ENCODE data around the gene SCAF1. TPM values are rescaled to one million over a fixed set of nuclear protein-coding genes. Genes with fewer than 3 reads are reported as not detected.

SCAF1 gene
- total RNA-seq, 4 donors from 2014 or later, result 19.2 to 50.9 (median 30.9) TPM

DNA sequence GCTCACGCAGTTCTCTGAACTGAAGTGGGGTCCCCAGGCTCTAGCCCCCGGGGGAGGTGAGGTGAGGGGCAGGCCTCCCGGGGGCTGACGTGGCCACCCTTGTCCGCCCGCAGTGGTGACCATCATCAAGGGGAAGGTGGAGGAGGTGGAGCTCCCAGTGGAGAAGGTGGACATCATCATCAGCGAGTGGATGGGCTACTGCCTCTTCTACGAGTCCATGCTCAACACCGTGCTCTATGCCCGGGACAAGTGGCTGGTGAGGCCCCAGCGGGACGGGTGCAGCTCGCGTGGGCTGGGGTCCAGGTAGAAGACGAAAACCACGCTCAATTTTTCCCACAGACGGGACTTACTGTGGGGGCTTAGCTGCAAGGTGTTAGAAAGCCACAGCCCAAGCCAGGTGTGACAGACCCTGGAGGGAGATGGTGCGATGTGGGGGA, 41.8 kb downstream of the SCAF1 start:
- TF ChIP-seq EP300 (IDR thresholded peaks at IDR 0.05) (no peak), POLR2A (IDR thresholded peaks at IDR 0.05; ENCODE audit: low read depth) (no peak), POLR2AphosphoS5 (IDR thresholded peaks at IDR 0.05) (no peak)
- TF ChIP-seq, protein P1, sequence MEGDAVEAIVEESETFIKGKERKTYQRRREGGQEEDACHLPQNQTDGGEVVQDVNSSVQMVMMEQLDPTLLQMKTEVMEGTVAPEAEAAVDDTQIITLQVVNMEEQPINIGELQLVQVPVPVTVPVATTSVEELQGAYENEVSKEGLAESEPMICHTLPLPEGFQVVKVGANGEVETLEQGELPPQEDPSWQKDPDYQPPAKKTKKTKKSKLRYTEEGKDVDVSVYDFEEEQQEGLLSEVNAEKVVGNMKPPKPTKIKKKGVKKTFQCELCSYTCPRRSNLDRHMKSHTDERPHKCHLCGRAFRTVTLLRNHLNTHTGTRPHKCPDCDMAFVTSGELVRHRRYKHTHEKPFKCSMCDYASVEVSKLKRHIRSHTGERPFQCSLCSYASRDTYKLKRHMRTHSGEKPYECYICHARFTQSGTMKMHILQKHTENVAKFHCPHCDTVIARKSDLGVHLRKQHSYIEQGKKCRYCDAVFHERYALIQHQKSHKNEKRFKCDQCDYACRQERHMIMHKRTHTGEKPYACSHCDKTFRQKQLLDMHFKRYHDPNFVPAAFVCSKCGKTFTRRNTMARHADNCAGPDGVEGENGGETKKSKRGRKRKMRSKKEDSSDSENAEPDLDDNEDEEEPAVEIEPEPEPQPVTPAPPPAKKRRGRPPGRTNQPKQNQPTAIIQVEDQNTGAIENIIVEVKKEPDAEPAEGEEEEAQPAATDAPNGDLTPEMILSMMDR (IDR thresholded peaks at IDR 0.05), result no peak
- H3K4me1 ChIP-seq, result peaks cover 26 to 46% (median 29%) of the 10 kb centered on the region in 4 donors
- H3K36me3 ChIP-seq, result peaks cover 52 to 80% (median 72%) of the 10 kb centered on the region in 4 donors
- intact Hi-C loops (cut with DNase I), result no loop called here
- no peak overlapping the region for H3K4me3 ChIP-seq
- H3K27ac ChIP-seq (replicated peaks in 1 of 4), result no peak overlapping the region
- no peaks in the 10 kb centered on the region for H3K9me3 ChIP-seq
- 86% methylated on average over 12 of the region's 18 CpGs for WGBS
- DNase-seq (ENCODE audit: extremely low spot score), result no peak
- H3K27me3 ChIP-seq, result peaks cover 0 to 3% (median 0%) of the 10 kb centered on the region in 4 donors

DNA sequence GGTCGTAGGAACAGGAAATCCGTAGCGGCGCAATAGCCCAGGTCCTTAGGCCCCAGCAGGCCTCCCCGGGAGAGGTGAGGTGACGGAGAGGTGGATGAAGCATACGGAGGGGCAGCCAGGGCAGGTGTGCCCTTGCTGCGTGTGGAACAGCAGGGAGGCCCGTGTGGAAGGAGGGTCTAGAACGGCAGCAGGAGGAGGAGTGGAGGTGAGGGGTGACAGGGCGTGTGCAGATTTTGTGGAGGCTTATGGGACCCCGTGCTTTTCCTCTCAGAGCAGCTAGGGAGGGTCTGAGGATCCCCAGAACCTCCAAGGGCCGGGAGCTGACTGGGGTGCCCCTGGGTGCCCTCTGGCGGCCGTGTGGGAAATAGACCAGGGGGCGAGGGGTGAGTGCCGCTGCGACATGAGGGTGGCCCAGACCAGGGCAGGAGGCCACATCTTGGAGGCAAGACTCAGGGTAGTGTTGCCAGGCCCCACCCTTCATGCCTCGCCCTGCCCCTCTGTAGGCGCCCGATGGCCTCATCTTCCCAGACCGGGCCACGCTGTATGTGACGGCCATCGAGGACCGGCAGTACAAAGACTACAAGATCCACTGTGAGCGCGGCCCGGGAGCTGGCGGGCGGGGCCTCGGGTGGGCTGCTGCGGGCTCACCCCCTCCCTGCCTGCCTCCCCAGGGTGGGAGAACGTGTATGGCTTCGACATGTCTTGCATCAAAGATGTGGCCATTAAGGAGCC, 42.4 kb downstream of the SCAF1 start:
- Histone ChIP-seq H3K27ac (replicated peaks in 1 of 4) (no peak overlapping the region), H3K9me3 (no peaks in the 10 kb centered on the region), H3K27me3 (peaks cover 0 to 9% (median 2%) of the 10 kb centered on the region in 4 donors), H3K4me1 (peaks cover 25 to 44% (median 28%) of the 10 kb centered on the region in 4 donors), H3K36me3 (peaks cover 52 to 80% (median 72%) of the 10 kb centered on the region in 4 donors), H3K4me3 (no peak overlapping the region)
- TF ChIP-seq EP300 (IDR thresholded peaks at IDR 0.05), result no peak
- TF ChIP-seq, protein P1 (IDR thresholded peaks at IDR 0.05), result peak in 1 of 3 experiments; percentile 43
- no peak for DNase-seq (ENCODE audit: extremely low spot score)
- intact Hi-C loops (cut with DNase I), result no loop called here
- WGBS, result 77% methylated on average over 16 of the region's 35 CpGs

DNA sequence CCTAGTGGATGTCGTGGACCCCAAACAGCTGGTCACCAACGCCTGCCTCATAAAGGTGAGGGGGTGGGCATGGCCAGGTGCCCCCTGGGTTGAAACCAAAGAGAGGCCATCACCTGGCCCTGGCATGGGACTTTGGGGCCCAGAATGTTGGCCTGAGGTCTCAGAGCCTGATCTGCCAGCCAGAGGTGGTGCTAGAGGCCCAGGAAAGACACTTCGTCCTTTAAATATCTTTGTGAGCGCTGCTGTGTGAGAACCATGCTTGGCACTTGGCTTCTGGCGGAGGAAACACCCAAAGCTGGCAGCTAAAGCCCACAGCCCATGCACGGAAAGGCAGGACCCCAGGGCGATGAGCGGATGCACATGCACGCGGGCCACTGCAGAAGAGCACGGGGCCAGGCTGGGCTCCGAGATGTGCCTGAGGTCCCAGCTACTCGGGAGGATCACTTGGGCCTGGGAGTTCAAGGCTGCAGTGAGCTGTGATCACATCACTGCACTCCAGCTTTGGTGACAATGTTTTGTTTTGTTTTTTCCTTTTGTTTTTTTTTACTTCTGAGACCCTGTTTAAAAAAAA, 43.1 kb downstream of the SCAF1 start:
- DNase-seq (ENCODE audit: extremely low spot score), result no peak
- no peak overlapping the region for H3K4me3 ChIP-seq
- intact Hi-C loops (cut with DNase I), result no loop called here
- no peaks in the 10 kb centered on the region for H3K9me3 ChIP-seq
- WGBS, result 87% methylated on average over 11 of the region's 13 CpGs
- H3K27ac ChIP-seq (replicated peaks in 1 of 4), result no peak overlapping the region
- peaks cover 52 to 80% (median 72%) of the 10 kb centered on the region in 4 donors for H3K36me3 ChIP-seq
- H3K4me1 ChIP-seq, result peaks cover 25 to 44% (median 28%) of the 10 kb centered on the region in 4 donors
- TF ChIP-seq, protein P1 (IDR thresholded peaks at IDR 0.05), result no peak
- no peak for TF ChIP-seq POLR2AphosphoS5 (IDR thresholded peaks at IDR 0.05)
- TF ChIP-seq POLR2A (IDR thresholded peaks at IDR 0.05; ENCODE audit: low read depth), result no peak
- no peak for TF ChIP-seq EP300 (IDR thresholded peaks at IDR 0.05)
- peaks cover 0 to 16% (median 4%) of the 10 kb centered on the region in 4 donors for H3K27me3 ChIP-seq

DNA sequence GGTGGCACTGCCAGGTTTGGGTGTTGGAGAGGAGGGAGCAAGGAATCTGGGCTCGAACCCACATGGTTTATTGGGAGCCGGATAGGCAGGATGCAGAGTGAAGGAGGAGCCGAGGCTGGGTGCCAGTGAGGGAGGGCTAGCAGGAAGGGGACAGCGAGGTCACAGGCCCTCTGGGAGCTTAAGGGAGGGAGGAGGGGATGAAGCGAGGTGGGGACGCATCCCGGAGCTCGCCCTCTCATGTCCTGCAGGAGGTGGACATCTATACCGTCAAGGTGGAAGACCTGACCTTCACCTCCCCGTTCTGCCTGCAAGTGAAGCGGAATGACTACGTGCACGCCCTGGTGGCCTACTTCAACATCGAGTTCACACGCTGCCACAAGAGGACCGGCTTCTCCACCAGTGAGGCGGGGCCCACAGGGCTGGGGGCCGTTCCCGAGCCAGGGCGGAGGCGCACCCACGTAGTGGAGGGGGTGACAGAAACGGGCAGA, 43.9 kb downstream of the SCAF1 start:
- Histone ChIP-seq H3K9me3 (no peaks in the 10 kb centered on the region), H3K36me3 (peaks cover 52 to 76% (median 71%) of the 10 kb centered on the region in 4 donors), H3K27me3 (peaks cover 0 to 24% (median 7%) of the 10 kb centered on the region in 4 donors), H3K4me1 (peaks cover 25 to 42% (median 28%) of the 10 kb centered on the region in 4 donors), H3K4me3 (peak overlapping the region in 1 of 4 donors; percentile 2), H3K27ac (replicated peaks in 1 of 4) (peak overlapping the region in 1 of 4 donors; percentile 66)
- no peak for DNase-seq (ENCODE audit: extremely low spot score)
- TF ChIP-seq EP300 (IDR thresholded peaks at IDR 0.05) (no peak), POLR2A (IDR thresholded peaks at IDR 0.05; ENCODE audit: low read depth) (no peak), POLR2AphosphoS5 (IDR thresholded peaks at IDR 0.05) (no peak)
- TF ChIP-seq, protein P1 (IDR thresholded peaks at IDR 0.05), result no peak
- WGBS, result 80% methylated on average over 17 of the region's 23 CpGs
- intact Hi-C loops (cut with DNase I), result no loop called here

Data from esophagus muscularis mucosa (tissue), 4 donors.